Motor neuron (in vitro differentiated cells): Measurements from ENCODE around the gene PHLDB3. TPM values are rescaled to one million over a fixed set of nuclear protein-coding genes. Genes with fewer than 3 reads are reported as not detected.
"Not testable (repeated sequence)": the region's sequence is repeated elsewhere in the genome, so short reads cannot be mapped to it uniquely, and the experiment has no call there.

Experiments
- ATAC-seq, 8 experiments: fragments of 200-7000 bp; cut with Tn5 transposase; replicated peaks in 6 of 8; 2 replicates each; pipeline ENCODE4 v1.8.0; 2021; ENCODE audit warnings: mild to moderate bottlenecking in 8 of 8, moderate library complexity in 8 of 8
- H3K27ac ChIP-seq, 2 donors: fragments of 250-450 bp; sonication (Bioruptor Pico); 2 replicates each; pipeline ENCODE4 v1.9.0; 2021; ENCODE audit warnings: antibody characterized with exemption in 2 of 2, mild to moderate bottlenecking in 2 of 2, moderate library complexity in 1 of 2
- H3K4me1 ChIP-seq, 2 donors: fragments of 250-450 bp; sonication (Bioruptor Pico); replicated peaks in 1 of 2; 2 replicates each; pipeline ENCODE4 v1.6.1; 2021; ENCODE audit warnings: antibody characterized with exemption in 2 of 2, mild to moderate bottlenecking in 2 of 2, moderate library complexity in 1 of 2
- H3K4me3 ChIP-seq, 5 donors: fragments of 250-450 bp; sonication (Bioruptor Pico); 2 replicates each; pipeline ENCODE4 v1.9.0; 2021; ENCODE audit warnings: antibody characterized with exemption in 5 of 5, mild to moderate bottlenecking in 5 of 5, moderate library complexity in 4 of 5
- WGBS, 10 experiments: fragments of 450-650 bp; shearing (Covaris generic); methylation state at CpG; one replicate each; pipeline ENCODE4 v1.0.0; 2022; 5-methylcytosine and 5-hydroxymethylcytosine counted together
- in situ Hi-C, 9 experiments: fragments of 400-800 bp; cut with MboI; loops; one replicate each; pipeline ENCODE4 v1.15.0; 2021; ENCODE audit warnings: low sequenced_read_pairs in 9 of 9, low pct_unique_long_range_greater_than_20kb in 2 of 9; ENCODE audit not compliant: unreplicated experiment in 9 of 9
- total RNA-seq, 8 experiments: library from RNA; unstranded; fragments of 300-600 nt; gene quantifications; 2 replicates each; pipeline versions ENCODE4 v1.2.3 to v1.2.4, GENCODE V29; 2022

PHLDB3 gene
- total RNA-seq, 8 experiments from 2014 or later = 3.9 to 17.7 (median 13.2) TPM

DNA sequence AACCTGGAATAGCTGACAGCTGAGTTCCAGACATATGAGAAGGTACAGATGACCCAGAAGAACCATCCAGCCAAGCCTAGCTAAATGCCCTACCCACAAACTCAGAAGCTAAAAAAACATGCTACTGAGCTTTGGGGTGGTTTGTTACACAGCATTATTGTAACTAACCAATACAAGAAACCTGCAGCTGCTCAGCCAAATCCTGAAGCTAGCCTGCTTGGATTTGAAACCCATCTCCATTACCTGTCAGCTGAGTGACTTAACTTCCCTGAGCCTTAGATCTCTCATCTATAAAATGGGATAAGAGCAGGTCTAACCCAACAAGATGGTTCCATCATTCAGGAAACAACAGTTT is 64.9 kb downstream of the PHLDB3 start:
- no peak for ATAC-seq
- Histone ChIP-seq H3K27ac (no peak overlapping the region), H3K4me3 (no peak overlapping the region), H3K4me1 (no peaks in the 10 kb centered on the region)
- in situ Hi-C loops = loop anchor here in 4 of 9 experiments (10.0 to 25.0 kb wide), 3 partner anchors 75 to 348 kb away; partner anchors contain the start of genes ETHE1 (in 1 of the 4) and KCNN4 (in 1 of the 4)

DNA sequence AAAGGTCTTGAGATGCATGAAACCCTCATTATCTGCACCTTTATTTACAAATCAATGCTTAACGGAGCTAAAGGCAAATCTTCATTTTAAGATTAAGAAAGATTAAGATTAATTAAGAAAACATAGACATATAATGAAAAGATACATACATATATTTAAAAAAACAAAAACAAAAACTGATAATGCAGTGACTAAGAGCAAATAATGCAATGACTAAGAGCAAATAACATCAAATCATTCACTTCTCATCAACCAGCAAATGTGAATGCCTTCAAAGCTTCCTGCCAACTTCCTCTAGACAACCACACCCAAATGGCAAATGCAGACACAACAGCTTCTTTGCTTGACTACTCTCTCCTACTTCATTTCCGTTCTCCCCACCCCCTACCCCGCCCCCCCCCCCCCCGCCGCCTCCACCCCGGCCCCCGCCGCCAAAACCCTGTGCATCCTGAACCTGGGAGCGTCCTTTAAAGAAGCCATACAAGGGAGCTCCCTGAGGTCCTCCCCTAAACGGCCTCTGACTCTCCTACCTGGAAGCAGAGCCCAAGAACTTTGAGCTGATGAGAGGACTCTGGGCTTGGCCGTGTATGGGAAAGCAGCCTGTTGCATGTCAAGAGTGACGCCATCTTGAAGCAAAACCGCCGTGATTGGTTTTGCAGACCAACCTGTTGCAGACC is 65.4 kb downstream of the PHLDB3 start:
- Histone ChIP-seq H3K4me1 (no peaks in the 10 kb centered on the region), H3K27ac (no peak overlapping the region), H3K4me3 (no peak overlapping the region)
- peak in 3 of 8 experiments; percentile 55 to 65 (median 65) for ATAC-seq
- 0 to 100% (median 64%) methylated on average over 1 to 13 of the region's 14 CpGs for WGBS, 10 experiments
- in situ Hi-C loops = loop anchor here in 1 of 9 experiments (25.0 kb wide), 1 partner anchor 348 kb away; the partner anchor contains the start of gene KCNN4

- no peak overlapping the region for H3K27ac ChIP-seq
- peak in 3 of 8 experiments; percentile 94 to 97 (median 94) for ATAC-seq
- H3K4me3 ChIP-seq = no peak overlapping the region
- 0 to 80% (median 54%) methylated on average over 1 to 9 of the region's 9 CpGs for WGBS, 10 experiments
- in situ Hi-C loops = loop anchor here in 1 of 9 experiments (25.0 kb wide), 1 partner anchor 349 kb away; the partner anchor contains the start of gene KCNN4
- H3K4me1 ChIP-seq = no peaks in the 10 kb centered on the region
These were observed 66.1 kb downstream of the PHLDB3 start for GRCh38 chr19:43438291-43439031.

DNA sequence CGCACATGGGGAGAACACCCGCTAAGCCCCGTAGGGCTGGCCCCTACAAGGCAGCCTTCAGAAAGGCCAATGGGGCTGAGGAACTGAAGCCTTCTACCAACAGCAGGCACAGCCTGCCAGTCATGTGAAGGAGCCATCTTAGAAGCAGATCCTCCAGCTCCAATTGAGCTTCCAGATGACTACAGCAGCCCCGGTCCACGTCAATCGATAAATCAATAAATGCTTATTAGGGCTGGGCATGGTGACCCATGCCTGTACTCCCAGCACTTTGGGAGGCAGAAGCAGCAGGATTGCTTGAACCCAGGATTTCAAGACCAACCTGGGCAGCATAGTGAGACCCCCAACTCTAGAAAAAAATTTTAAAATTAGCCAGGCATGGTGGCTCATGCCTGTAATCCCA is 66.8 kb downstream of the PHLDB3 start:
- no peaks in the 10 kb centered on the region for H3K4me1 ChIP-seq
- WGBS, 10 experiments = 40 to 90% (median 80%) methylated on average over 1 to 6 of the region's 6 CpGs; no CpG with 5 or more reads in 3 of the 10 experiments
- no peak overlapping the region for H3K4me3 ChIP-seq
- in situ Hi-C loops = loop anchor here in 1 of 9 experiments (25.0 kb wide), 1 partner anchor 350 kb away; the partner anchor contains the start of gene KCNN4
- no peak for ATAC-seq
- H3K27ac ChIP-seq = no peak overlapping the region

DNA sequence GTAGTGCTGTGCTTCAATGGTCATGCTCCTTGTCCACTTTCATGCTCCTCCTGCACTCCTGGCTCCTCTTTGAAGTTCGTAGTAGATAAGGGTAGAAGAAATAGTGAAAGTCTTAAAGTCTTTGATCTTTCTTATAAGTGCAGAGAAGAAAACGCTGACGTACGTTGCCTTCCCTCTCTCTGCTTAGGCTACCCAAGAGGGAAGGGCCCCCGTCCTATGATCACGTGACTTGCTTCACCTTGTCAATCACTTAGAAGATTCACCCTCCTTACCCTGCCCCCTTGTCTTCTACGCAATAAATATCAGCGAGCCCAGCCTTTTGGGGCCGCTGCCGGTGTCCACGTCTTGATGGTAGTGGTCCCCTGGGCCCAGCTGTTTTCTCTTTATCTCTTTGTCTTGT is 67.3 kb downstream of the PHLDB3 start:
- ATAC-seq, H3K4me1 ChIP-seq, H3K27ac ChIP-seq, H3K4me3 ChIP-seq: not testable (repeated sequence)
- WGBS, 10 experiments = 59 to 97% (median 90%) methylated on average over 2 to 10 of the region's 11 CpGs; no CpG with 5 or more reads in 2 of the 10 experiments
- in situ Hi-C loops = loop anchor here in 1 of 9 experiments (25.0 kb wide), 1 partner anchor 350 kb away; the partner anchor contains the start of gene KCNN4

GRCh38 chr19:43435775-43436174 is 68.8 kb downstream of the PHLDB3 start:
- in situ Hi-C loops = loop anchor here in 1 of 9 experiments (25.0 kb wide), 1 partner anchor 352 kb away; the partner anchor contains the start of gene KCNN4
- Histone ChIP-seq H3K27ac (no peak overlapping the region), H3K4me3 (no peak overlapping the region), H3K4me1 (no peaks in the 10 kb centered on the region)
- ATAC-seq = no peak
- WGBS, 10 experiments = 75 to 97% (median 82%) methylated on average over 2 to 3 of the region's 3 CpGs; no CpG with 5 or more reads in 2 of the 10 experiments

GRCh38 chr19:43433689-43434088 is 70.9 kb downstream of the PHLDB3 start:
- no peak for ATAC-seq
- in situ Hi-C loops = loop anchor here in 1 of 9 experiments (25.0 kb wide), 1 partner anchor 354 kb away; the partner anchor contains the start of gene KCNN4

DNA sequence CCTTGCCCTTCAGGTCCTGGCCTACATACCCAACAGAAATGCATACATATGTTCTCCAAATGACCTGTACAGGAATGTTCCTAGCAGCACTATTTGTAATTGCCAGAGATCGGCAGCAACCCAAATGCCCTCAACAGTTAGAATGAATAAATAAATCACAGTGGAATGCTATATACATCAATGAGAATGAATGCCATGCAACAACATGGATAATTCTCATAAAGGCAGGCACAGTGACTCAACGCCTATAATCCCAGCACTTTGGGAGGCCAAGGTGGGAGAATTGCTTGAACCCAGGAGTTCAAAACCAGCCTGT is 71.2 kb downstream of the PHLDB3 start:
- Histone ChIP-seq H3K27ac (no peak overlapping the region), H3K4me3 (no peak overlapping the region), H3K4me1 (peaks cover 0 to 4% of the 10 kb centered on the region in 2 donors)
- 25 to 100% (median 76%) methylated on average over 1 to 2 of the region's 2 CpGs; no CpG with 5 or more reads in 2 of the 10 experiments for WGBS, 10 experiments
- ATAC-seq = peak in 3 of 8 experiments; percentile 36 to 47 (median 45)
- in situ Hi-C loops = loop anchor here in 1 of 9 experiments (25.0 kb wide), 1 partner anchor 354 kb away; the partner anchor contains the start of gene KCNN4

More at GRCh38 chr19:43433689-43434088, 70.9 kb downstream of the PHLDB3 start:
- 73 to 100% (median 87%) methylated on average over 1 to 6 of the region's 6 CpGs; no CpG with 5 or more reads in 2 of the 10 experiments for WGBS, 10 experiments
- Histone ChIP-seq H3K4me1 (peaks cover 0 to 4% of the 10 kb centered on the region in 2 donors), H3K4me3 (no peak overlapping the region), H3K27ac (no peak overlapping the region)

- in situ Hi-C loops = loop anchor here in 1 of 9 experiments (25.0 kb wide), 1 partner anchor 356 kb away; the partner anchor contains the start of gene KCNN4
- ATAC-seq = no peak
- H3K27ac ChIP-seq = no peak overlapping the region
- H3K4me3 ChIP-seq = no peak overlapping the region
- 0 to 81% (median 67%) methylated on average over 1 to 9 of the region's 9 CpGs; no CpG with 5 or more reads in 2 of the 10 experiments for WGBS, 10 experiments
- H3K4me1 ChIP-seq = peaks cover 0 to 4% of the 10 kb centered on the region in 2 donors
These were observed 73.6 kb downstream of the PHLDB3 start for GRCh38 chr19:43430976-43431375.

DNA sequence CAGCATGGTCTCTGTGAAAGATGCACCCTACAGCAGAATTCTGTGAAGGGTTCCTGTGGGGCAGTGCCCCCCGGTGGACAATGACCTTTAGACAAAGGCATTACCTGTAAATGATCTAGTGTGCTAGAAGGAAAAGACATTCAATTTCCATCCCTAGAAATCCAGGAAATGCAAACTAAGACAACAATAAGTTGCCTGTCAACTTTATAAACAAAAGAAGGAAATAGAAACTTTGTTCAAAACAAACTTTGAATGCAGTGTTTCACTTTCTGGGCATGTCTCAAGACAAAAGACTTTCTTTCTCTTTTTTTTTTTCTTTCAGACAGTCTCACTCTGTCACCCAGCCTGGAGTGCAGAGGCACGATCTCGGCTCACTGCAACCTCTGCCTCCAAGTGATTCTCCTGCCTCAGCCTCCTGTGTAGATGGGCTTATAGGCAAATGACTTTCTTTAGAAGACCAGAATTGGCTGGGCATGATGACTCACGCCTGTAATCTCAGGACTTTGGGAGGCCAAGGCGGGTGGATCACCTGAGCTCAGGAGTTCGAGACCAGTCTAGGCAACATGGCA is 74.3 kb downstream of the PHLDB3 start:
- in situ Hi-C loops = loop anchor here in 1 of 9 experiments (25.0 kb wide), 1 partner anchor 357 kb away; the partner anchor contains the start of gene KCNN4
- no peak overlapping the region for H3K27ac ChIP-seq
- H3K4me3 ChIP-seq = no peak overlapping the region
- ATAC-seq = peak in 4 of 8 experiments; percentile 10 to 57 (median 31)
- WGBS, 10 experiments = 0 to 93% (median 61%) methylated on average over 1 to 5 of the region's 6 CpGs; no CpG with 5 or more reads in 2 of the 10 experiments
- H3K4me1 ChIP-seq = peaks cover 0 to 4% of the 10 kb centered on the region in 2 donors

GRCh38 chr19:43429395-43429794 is 75.2 kb downstream of the PHLDB3 start:
- 0 to 100% (median 75%) methylated on average over 1 to 6 of the region's 7 CpGs; no CpG with 5 or more reads in 2 of the 10 experiments for WGBS, 10 experiments
- peaks cover 0 to 4% of the 10 kb centered on the region in 2 donors for H3K4me1 ChIP-seq
- no peak overlapping the region for H3K4me3 ChIP-seq
- in situ Hi-C loops = loop anchor here in 1 of 9 experiments (25.0 kb wide), 1 partner anchor 358 kb away; the partner anchor contains the start of gene KCNN4
- no peak overlapping the region for H3K27ac ChIP-seq
- ATAC-seq = no peak
